NCI-H748 (cell line): Measurements from ENCODE around the gene PHLPP1.

Source experiments
- DNase-seq: peaks from one replicate; lab custom pipeline; 2025; ENCODE audit not compliant: unreplicated experiment; lab: John Stamatoyannopoulos, UW

Gene PHLPP1

GRCh38 chr18:62933261-62933887 lies 218.0 kb downstream of the PHLPP1 start:
- peak; percentile 44 for DNase-seq

GRCh38 chr18:62935994-62936393 lies 220.7 kb downstream of the PHLPP1 start:
- no peak for DNase-seq

GRCh38 chr18:62937065-62937464 lies 221.7 kb downstream of the PHLPP1 start:
- DNase-seq, result no peak

GRCh38 chr18:62938006-62938405 lies 222.7 kb downstream of the PHLPP1 start:
- DNase-seq, result no peak

- no peak for DNase-seq
Measured at GRCh38 chr18:62938487-62938886, 223.1 kb downstream of the PHLPP1 start.

- no peak for DNase-seq
Measured at GRCh38 chr18:62939433-62939832, 224.1 kb downstream of the PHLPP1 start.

GRCh38 chr18:62939926-62940325 lies 224.6 kb downstream of the PHLPP1 start:
- no peak for DNase-seq

GRCh38 chr18:62942578-62942977 lies 227.2 kb downstream of the PHLPP1 start:
- DNase-seq, result no peak

GRCh38 chr18:62944454-62944853 lies 229.1 kb downstream of the PHLPP1 start:
- DNase-seq, result no peak

GRCh38 chr18:62948788-62949187 lies 233.4 kb downstream of the PHLPP1 start:
- DNase-seq, result no peak

GRCh38 chr18:62950246-62950645 lies 234.9 kb downstream of the PHLPP1 start:
- DNase-seq, result no peak

- DNase-seq, result no peak
Measured at GRCh38 chr18:62952807-62953206, 237.5 kb downstream of the PHLPP1 start.

- DNase-seq, result no peak
Measured at GRCh38 chr18:62953663-62954062, 238.3 kb downstream of the PHLPP1 start.

GRCh38 chr18:62954366-62954765 lies 239.0 kb downstream of the PHLPP1 start:
- peak; percentile 48 for DNase-seq

GRCh38 chr18:62957885-62958472 lies 242.6 kb downstream of the PHLPP1 start:
- DNase-seq, result peak; percentile 77

GRCh38 chr18:62959481-62959880 lies 244.1 kb downstream of the PHLPP1 start:
- DNase-seq, result no peak

GRCh38 chr18:62963507-62963906 lies 248.2 kb downstream of the PHLPP1 start:
- DNase-seq, result peak; percentile 96

GRCh38 chr18:62964432-62964831 lies 249.1 kb downstream of the PHLPP1 start:
- DNase-seq, result no peak

GRCh38 chr18:62967089-62967488 lies 251.7 kb downstream of the PHLPP1 start:
- no peak for DNase-seq

GRCh38 chr18:62973689-62974088 lies 258.3 kb downstream of the PHLPP1 start:
- DNase-seq, result no peak

GRCh38 chr18:62974388-62974787 lies 259.0 kb downstream of the PHLPP1 start:
- DNase-seq, result no peak

GRCh38 chr18:62974928-62975675 lies 259.8 kb downstream of the PHLPP1 start:
- no peak for DNase-seq
